Measurements from ENCODE around the gene QARS1.
A peak's percentile ranks its signal among the peaks of the same experiment; 100 is the strongest.

QARS1 gene

DNA sequence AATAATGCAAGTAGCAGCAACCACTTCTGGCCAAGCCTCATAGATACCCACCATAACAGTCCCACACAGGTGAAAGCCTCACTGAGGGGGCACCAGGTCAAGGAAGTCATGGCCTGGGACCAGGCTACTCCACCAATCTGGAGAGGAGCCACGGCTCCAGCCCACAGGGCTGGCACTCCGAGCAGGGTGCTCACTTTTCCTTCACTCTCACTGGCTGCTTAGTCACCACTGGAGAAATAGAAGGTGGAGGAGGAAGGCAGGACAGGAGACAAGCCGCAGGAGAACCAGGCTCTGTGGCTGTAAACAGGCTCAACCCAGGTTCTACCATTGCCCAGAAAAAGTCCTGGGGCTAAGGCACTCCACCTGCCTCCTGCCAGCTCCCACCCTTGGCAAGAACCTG, 14.9 kb upstream of the QARS1 start:
- H3K27ac ChIP-seq (ENCODE audit: low read depth, low read length): peak overlapping the region; percentile 73
- H3F3A ChIP-seq (ENCODE audit: control insufficient read depth, insufficient read depth): peaks cover 9% of the 10 kb centered on the region
- peaks cover 19% of the 10 kb centered on the region for H3K79me2 ChIP-seq (ENCODE audit: control insufficient read depth, low read length)
- no peaks in the 10 kb centered on the region for H4K20me1 ChIP-seq (ENCODE audit: control insufficient read depth, insufficient read depth, low read depth, low read length)
- TF ChIP-seq, protein P1, sequence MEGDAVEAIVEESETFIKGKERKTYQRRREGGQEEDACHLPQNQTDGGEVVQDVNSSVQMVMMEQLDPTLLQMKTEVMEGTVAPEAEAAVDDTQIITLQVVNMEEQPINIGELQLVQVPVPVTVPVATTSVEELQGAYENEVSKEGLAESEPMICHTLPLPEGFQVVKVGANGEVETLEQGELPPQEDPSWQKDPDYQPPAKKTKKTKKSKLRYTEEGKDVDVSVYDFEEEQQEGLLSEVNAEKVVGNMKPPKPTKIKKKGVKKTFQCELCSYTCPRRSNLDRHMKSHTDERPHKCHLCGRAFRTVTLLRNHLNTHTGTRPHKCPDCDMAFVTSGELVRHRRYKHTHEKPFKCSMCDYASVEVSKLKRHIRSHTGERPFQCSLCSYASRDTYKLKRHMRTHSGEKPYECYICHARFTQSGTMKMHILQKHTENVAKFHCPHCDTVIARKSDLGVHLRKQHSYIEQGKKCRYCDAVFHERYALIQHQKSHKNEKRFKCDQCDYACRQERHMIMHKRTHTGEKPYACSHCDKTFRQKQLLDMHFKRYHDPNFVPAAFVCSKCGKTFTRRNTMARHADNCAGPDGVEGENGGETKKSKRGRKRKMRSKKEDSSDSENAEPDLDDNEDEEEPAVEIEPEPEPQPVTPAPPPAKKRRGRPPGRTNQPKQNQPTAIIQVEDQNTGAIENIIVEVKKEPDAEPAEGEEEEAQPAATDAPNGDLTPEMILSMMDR (IDR thresholded peaks at IDR 0.05; ENCODE audit: low read depth, low read length, poor library complexity, severe bottlenecking): no peak
- no peak for TF ChIP-seq EZH2phosphoT487 (IDR thresholded peaks at IDR 0.05; ENCODE audit: borderline replicate concordance, low read length)
- no peaks in the 10 kb centered on the region for H3K27me3 ChIP-seq (ENCODE audit: control insufficient read depth, low read length)
- no peaks in the 10 kb centered on the region for H3K9me2 ChIP-seq (replicated peaks; ENCODE audit: control insufficient read depth, low read length)
- peak overlapping the region; percentile 98 for H3K4me3 ChIP-seq (ENCODE audit: low read length)
- peaks cover 55% of the 10 kb centered on the region for H3K36me3 ChIP-seq (ENCODE audit: control insufficient read depth, low read length)
- no peaks in the 10 kb centered on the region for H3K9me3 ChIP-seq (ENCODE audit: control insufficient read depth, insufficient read depth, low read length)
- H3K4me2 ChIP-seq (ENCODE audit: low read length): peak overlapping the region; percentile 92
- peaks cover 18% of the 10 kb centered on the region for H3K4me1 ChIP-seq (ENCODE audit: control insufficient read depth, low read length)

DNA sequence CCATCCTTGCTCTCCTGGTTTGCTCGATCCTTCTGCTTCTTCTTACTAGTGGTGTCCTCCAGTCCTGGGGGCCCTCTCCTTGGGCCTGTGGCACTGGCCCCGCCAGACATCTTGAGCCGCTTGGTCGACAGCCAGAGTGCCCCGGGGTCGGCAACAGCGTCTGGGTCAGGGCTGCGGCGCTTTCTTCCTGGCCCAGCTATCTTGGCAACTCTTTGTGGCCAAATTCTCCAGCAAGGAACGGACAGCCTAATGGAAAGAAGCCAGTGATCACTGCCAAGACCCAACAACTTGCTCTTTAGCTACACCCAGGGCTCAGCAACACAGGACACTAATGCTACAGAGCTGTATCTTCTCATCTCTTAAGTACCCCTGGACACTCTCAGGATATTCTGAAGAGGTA, 14.5 kb upstream of the QARS1 start:
- Histone ChIP-seq H3K9me2 (replicated peaks; ENCODE audit: control insufficient read depth, low read length) (no peaks in the 10 kb centered on the region), H3K27ac (ENCODE audit: low read depth, low read length) (no peak overlapping the region), H3K9me3 (ENCODE audit: control insufficient read depth, insufficient read depth, low read length) (no peaks in the 10 kb centered on the region), H3K27me3 (ENCODE audit: control insufficient read depth, low read length) (no peaks in the 10 kb centered on the region), H3K4me2 (ENCODE audit: low read length) (peak overlapping the region; percentile 92), H4K20me1 (ENCODE audit: control insufficient read depth, insufficient read depth, low read depth, low read length) (no peaks in the 10 kb centered on the region), H3K4me3 (ENCODE audit: low read length) (peak overlapping the region; percentile 98), H3K36me3 (ENCODE audit: control insufficient read depth, low read length) (peaks cover 59% of the 10 kb centered on the region), H3K79me2 (ENCODE audit: control insufficient read depth, low read length) (peaks cover 19% of the 10 kb centered on the region), H3K4me1 (ENCODE audit: control insufficient read depth, low read length) (peaks cover 18% of the 10 kb centered on the region), H3F3A (ENCODE audit: control insufficient read depth, insufficient read depth) (peaks cover 9% of the 10 kb centered on the region)
- TF ChIP-seq, protein P1 (IDR thresholded peaks at IDR 0.05; ENCODE audit: low read depth, low read length, poor library complexity, severe bottlenecking): no peak
- no peak for TF ChIP-seq EZH2phosphoT487 (IDR thresholded peaks at IDR 0.05; ENCODE audit: borderline replicate concordance, low read length)

DNA sequence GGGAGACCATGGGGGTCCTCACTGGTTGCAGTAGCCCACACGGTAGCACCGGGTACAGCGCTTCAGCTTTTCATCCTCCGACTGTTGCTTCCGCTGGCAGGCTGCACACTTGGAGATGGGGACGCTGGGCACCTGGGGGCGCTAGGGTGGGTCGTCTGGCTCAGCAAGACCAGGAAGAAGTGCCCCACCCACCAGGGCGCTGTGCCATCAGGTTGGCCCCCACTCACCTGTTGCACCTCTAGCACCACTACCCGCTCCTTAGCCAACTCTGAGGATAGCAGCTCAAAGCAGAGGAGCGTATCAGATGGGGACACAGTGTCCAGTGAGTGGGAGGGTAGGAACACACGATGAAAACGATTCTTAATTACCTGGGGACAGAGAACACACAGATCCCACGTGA, 7.7 kb upstream of the QARS1 start:
- Histone ChIP-seq H3K4me2 (ENCODE audit: low read length) (no peak overlapping the region), H3K36me3 (ENCODE audit: control insufficient read depth, low read length) (peaks cover 86% of the 10 kb centered on the region), H3K9me3 (ENCODE audit: control insufficient read depth, insufficient read depth, low read length) (no peaks in the 10 kb centered on the region), H3K4me1 (ENCODE audit: control insufficient read depth, low read length) (no peaks in the 10 kb centered on the region), H3K27me3 (ENCODE audit: control insufficient read depth, low read length) (no peaks in the 10 kb centered on the region), H3K4me3 (ENCODE audit: low read length) (no peak overlapping the region), H4K20me1 (ENCODE audit: control insufficient read depth, insufficient read depth, low read depth, low read length) (no peaks in the 10 kb centered on the region), H3K27ac (ENCODE audit: low read depth, low read length) (no peak overlapping the region), H3K79me2 (ENCODE audit: control insufficient read depth, low read length) (no peaks in the 10 kb centered on the region), H3F3A (ENCODE audit: control insufficient read depth, insufficient read depth) (no peaks in the 10 kb centered on the region), H3K9me2 (replicated peaks; ENCODE audit: control insufficient read depth, low read length) (no peaks in the 10 kb centered on the region)
- TF ChIP-seq, protein P1 (IDR thresholded peaks at IDR 0.05; ENCODE audit: low read depth, low read length, poor library complexity, severe bottlenecking): no peak
- TF ChIP-seq EZH2phosphoT487 (IDR thresholded peaks at IDR 0.05; ENCODE audit: borderline replicate concordance, low read length): no peak

Measured in DOHH2 (cell line).